Measurements from ENCODE around the gene SHANK3.
"Not testable (repeated sequence)": the region's sequence is repeated elsewhere in the genome, so short reads cannot be mapped to it uniquely, and the experiment has no call there.

SHANK3 gene

DNA sequence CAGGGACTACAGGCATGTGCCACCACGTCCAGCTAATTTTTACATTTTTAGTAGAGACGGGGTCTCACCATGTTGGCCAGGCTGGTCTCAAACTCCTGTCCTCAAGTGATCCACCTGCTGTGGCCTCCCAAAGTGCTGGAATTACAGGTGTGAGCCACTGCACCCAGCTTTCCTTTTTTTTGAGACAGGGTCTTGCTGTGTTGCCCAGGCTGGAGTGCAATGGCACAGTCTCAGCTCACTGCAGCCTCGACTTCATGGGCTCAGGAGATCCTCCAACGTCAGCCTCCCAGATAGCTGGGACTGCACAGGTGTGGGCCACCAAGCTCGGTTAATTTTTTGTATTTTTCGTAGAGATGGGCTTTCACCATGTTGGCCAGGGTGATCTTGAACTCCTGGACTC lies 18.0 kb upstream of the SHANK3 start:
- DNase-seq: not testable (repeated sequence)

DNA sequence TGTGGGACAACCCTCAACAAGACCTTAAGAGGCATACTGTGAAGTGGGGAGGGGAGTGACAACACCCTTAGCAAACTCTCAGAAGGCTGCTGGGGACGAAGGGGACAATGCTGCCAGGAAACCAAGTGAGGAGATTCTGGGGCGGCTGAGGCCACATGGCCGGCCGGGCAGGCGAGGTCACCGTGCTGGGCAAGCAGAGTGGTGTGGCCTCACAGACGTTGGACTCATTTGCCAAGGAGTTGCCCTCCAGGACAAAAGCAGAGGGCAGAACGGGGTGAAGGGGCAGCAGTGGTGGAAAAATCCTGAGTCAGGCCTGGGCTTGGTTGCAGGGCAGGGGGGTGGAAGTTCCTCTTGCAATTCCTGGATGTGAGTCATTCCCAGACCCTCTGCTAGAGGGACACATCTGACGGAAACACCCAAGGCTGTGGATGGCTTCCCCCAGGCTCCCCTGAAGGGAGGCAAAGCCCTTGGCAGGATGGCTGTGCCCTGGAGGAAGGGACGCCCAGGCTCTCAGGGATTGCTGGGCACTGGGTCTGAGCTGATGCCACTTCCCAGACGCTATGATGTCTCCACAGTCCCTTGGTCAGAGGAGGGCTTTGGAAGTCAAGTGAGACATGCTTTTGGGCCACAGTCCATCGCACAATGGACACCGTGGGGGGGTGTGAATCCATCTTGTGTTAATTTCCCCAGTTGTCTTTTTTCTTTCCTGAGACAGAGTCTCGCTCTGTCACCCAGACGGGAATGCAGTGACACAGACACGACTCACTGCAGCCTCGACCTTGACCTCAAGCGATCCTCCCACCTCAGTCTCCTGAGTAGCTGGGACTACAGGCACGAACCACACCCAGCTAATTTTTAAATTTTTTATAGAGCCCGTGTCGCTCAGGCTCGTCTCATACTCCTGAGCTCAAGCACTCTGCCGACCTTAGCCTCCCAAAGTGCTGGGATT lies 16.2 kb upstream of the SHANK3 start:
- DNase-seq: no peak

DNA sequence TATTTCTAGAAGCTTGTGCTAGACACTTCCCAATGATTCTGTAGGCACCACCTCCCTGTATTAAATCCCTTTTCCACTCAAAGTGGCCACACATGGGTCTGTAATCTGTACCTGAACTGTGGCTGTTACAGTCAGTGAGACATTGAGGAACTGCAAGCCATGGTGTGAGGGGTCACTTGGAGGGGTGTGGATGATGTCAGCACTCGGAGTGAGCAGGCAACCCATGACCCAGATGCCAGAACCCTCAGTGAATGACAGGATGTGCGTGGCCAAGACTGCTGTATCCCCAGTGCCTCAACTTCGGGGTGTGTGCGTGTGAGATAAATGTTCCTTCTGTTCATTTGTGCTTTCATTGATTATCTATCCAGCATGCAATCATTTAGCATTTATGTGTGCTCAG lies 14.7 kb upstream of the SHANK3 start:
- DNase-seq: no peak

- DNase-seq: not testable (repeated sequence)
Observed at GRCh38 chr22:50659711-50660110, 12.9 kb upstream of the SHANK3 start.

DNA sequence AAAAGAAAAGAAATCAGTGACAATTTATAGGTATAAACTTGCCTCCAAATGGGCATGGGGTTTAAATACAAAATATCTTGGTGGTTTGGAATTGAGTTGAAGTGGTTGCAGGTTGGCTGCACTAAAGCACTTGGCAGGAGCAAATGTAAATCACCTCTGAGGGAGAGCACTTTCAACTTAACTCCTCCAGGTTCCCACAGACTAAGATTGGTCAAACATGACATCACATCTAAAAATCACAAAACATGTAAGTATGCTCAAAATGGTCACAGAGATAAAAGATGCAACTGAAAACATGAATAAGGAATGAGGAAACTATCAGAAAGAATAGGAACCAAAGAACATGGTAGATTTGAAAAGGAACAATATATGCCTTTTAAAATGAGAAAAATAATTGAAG lies 12.3 kb upstream of the SHANK3 start:
- no peak for DNase-seq

DNA sequence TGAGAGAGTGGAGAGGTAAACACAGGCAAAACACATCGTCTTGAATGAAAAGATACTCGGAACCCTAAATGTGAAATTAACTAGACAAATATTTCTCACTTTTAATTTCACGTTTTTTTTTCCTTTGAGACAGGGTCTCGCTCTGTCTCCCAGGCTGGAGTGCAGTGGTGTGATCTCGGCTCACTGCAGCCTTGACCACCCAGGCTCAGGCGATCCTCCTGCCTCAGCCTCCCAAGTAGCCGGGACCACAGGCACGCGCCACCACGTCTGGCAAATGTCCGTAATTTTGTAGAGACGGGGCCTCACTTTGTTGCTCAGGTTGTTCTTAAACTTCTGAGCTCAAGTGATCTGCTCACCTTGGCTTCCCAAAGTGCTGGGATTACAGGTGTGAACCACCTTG lies 7.4 kb upstream of the SHANK3 start:
- no peak for DNase-seq

DNA sequence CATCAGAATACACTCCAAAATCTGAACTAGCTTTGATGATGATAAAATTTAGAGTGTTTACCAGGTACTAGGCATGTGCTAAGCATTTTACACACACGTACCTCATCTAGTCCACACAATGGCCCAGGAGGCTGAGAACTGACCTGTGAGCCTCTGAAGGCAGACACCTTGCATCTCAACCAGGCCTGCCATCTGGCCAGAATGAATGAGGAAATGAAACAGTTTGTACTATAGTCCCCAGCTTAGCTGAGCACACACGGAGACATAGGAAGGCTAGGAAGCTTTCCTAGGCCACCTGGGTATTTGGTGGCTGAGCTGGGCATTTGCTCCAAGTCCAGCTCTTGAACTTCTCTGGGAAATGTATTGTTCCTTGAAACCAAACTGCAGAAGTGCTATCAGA lies 6.9 kb upstream of the SHANK3 start:
- DNase-seq: no peak

DNA sequence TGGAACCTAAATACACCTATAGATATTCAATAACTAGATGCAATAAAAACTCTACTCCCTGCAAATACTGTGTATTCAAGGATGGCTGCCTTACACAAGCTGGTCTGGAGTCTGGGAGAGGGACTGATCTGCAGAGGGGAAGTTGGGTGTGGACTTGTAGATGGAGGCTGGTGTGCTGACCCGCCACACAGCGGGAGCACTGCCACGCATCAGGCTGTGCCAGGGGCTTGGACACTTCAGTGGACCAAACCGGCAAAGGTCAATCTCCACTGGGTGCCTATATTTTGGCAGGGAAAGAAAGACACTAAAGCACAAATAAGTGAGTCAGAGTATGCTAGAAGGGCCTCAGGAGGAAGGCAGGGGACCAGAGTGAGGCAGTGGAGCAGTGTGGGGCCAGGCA lies 2.1 kb upstream of the SHANK3 start:
- DNase-seq: no peak

DNA sequence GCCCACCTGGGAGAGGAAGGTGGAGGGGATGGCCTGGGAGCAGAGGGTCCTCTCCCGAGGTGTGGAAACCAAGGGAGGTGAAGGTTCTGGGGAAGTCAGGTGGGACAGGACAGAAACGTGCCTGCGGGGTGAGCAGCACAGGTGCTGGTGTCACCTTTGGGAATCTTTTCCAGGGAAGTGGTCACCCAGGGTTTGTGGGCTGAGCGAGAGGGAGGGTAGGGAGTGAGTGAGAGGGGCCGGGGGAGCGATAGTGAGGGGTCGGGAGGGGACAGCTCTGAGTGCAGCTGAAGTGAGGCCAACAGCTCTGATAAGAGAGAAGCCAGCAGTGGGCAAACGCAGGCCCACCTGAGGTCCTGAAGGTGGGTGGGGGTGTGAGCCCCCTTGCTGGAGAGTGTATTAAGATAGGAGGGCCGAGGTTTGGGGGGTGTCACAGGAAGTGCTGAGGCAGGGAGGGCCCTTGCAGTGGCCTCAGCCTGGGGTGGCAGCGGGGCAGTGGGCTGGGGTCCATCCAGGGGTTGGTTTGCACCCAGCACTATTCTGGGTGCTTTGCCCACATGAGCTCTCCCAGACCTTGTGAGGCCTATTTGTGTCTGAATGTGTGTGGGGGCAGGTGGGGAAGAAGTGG lies 1.6 kb upstream of the SHANK3 start:
- no peak for DNase-seq

DNA sequence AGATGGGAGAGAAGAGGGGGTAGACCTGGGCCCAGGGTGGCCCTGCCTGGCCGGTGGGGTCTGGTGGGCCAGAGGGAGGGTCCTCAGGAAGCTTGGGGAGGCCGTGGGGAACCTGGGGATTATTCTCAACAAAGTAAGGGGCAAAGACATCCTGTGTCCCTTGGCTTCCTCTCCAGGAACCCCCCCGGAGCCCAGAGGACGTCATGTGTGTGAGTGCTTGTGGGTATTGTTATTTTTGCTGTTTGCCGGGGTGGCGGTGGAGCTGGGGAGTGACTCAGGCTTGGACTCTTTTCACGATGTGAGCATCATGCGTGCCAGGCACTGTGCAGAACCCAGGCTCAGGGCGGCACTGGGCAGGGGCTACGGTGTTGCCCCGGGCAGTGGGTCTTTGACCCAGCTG lies 982 bp upstream of the SHANK3 start:
- DNase-seq: no peak

DNA sequence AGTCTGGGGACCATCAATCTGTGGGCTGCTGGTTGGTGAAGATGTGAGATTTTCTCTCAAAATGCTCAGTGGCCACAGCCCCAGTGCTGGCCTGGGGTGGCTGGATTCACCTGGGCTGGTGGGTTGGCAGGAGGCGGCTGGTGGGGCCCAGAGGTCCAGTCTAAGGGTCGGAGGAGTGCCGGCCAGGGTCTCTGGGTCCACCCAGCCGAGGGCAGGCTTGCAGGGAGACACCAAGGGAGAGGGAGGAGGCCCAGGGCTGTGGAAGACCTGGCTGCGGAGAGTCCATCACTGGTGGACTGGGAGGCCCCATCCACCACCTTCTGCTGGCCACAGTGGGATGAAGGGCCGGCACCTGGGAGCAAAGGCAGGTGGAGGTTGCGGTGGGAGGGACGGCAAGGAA lies 582 bp upstream of the SHANK3 start:
- no peak for DNase-seq

GRCh38 chr22:50673231-50674129 lies 857 bp downstream of the SHANK3 start:
- no peak for DNase-seq

GRCh38 chr22:50674130-50674500 lies 1.5 kb downstream of the SHANK3 start:
- DNase-seq: no peak

- DNase-seq: no peak
Observed at GRCh38 chr22:50674606-50675552, 2.3 kb downstream of the SHANK3 start.

- no peak for DNase-seq
Observed at GRCh38 chr22:50675553-50676179, 3.0 kb downstream of the SHANK3 start.

DNA sequence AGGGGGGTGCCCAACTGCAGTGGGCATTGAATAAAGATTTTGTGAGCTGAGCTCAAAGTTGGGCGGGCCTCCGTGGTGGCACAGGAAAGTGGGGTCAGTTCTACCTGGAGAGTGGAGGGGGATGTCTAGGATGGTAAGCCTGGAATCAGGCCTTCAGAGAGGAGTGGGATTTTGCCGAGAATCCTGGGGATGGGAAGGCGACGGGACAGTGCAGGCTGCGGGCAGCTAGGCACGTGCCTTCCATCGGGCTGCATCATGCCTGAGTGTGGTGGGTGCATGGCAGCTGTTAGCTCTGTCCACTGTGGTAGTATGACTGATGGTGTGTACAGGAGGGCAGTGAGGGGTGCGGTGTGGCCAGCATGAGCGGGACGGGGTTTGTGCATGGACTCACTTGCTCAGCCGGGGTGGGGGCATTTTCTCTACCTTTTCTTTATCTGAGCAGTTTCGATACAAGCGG lies 3.6 kb downstream of the SHANK3 start:
- DNase-seq: no peak

GRCh38 chr22:50676661-50677492 lies 4.3 kb downstream of the SHANK3 start:
- DNase-seq: no peak

DNA sequence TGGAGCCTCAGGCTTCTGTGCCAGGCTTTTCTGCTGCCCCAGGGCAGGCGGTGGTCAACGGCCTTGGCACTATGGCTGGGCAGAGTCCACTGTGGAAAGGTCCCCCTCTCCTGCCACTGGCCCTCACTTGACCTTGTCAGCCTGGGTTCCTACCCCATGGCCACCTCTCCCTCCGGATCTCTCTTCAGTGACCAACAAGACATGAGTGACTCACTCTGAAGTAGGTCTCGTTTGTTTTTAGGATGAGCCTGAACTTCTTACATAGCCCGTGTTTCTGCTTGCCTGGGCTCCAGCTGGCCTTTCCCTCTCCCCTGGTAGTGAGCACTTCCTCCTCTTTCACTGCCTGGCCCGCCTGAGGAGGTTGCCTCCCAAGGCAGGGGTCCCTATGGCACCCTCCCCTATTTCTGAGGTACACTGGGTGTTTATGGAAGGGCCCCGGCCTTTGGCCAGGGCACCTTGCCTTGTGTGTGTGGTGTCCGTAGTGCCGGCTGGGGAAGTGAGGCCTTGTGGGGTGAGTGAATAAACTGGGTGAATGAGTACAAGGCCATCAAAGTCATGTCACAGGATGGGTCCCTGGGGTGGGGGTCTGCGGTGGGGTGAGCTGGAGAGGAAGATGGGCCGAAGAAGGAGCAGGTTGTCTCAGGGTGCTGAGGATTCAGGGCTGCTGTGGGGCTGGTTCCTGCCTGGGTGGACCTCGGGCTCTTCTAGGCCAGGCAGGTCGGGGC lies 5.0 kb downstream of the SHANK3 start:
- no peak for DNase-seq

- DNase-seq: no peak
Observed at GRCh38 chr22:50678218-50678650, 5.6 kb downstream of the SHANK3 start.
